Endothelial cell of umbilical vein (primary cell): Measurements from ENCODE around the gene ATP10A.

Experiments
- EZH2 ChIP-seq: IDR thresholded peaks from 2 replicates; pipeline ENCODE4 v1.6.1; 2012; ENCODE audit warnings: borderline replicate concordance, low read depth, mild to moderate bottlenecking, moderate library complexity, low read length, inconsistent platforms; ENCODE audit not compliant: severe bottlenecking
- GATA2 ChIP-seq: IDR thresholded peaks from 2 replicates; pipeline ENCODE4 v1.7.0; 2011; ENCODE audit warnings: low read depth, mild to moderate bottlenecking, moderate library complexity, mixed read lengths, low read length; ENCODE audit not compliant: insufficient read length, insufficient read depth
- JUN ChIP-seq: IDR thresholded peaks from 2 replicates; pipeline ENCODE4 v1.6.1; 2011; ENCODE audit warnings: borderline replicate concordance, low read depth; ENCODE audit not compliant: insufficient read length, insufficient read depth
- MYC ChIP-seq: IDR thresholded peaks from one replicate; pipeline ENCODE4 v1.6.1; 2011; ENCODE audit warnings: mild to moderate bottlenecking, low read depth, low read length
- POLR2A ChIP-seq: IDR thresholded peaks from 2 replicates; pipeline ENCODE4 v1.6.1; 2012; ENCODE audit warnings: low read depth, mild to moderate bottlenecking, control low read depth, low read length
- POLR2AphosphoS5 ChIP-seq: IDR thresholded peaks from 2 replicates; pipeline ENCODE4 v1.6.1; 2012; ENCODE audit warnings: low read depth, mild to moderate bottlenecking, control low read depth, low read length, moderate library complexity; ENCODE audit not compliant: insufficient read depth
- TF ChIP-seq, protein P1 (sequence below), 2 donors: IDR thresholded peaks; 1 replicate in 1 of 2; 2 replicates in 1 of 2; pipeline ENCODE4 v1.5.1; 2011; ENCODE audit warnings: low read length in 2 of 2, mild to moderate bottlenecking in 2 of 2, moderate library complexity in 2 of 2, control low read depth in 1 of 2, inconsistent platforms in 1 of 2, low read depth in 1 of 2; ENCODE audit not compliant: insufficient read depth in 1 of 2; ENCODE audit errors: extremely low read depth in 1 of 2
- TF ChIP-seq, protein P2 (sequence below): IDR thresholded peaks from 2 replicates; pipeline ENCODE4 v1.6.1; 2011; ENCODE audit not compliant: insufficient read depth, insufficient read length

DNA sequence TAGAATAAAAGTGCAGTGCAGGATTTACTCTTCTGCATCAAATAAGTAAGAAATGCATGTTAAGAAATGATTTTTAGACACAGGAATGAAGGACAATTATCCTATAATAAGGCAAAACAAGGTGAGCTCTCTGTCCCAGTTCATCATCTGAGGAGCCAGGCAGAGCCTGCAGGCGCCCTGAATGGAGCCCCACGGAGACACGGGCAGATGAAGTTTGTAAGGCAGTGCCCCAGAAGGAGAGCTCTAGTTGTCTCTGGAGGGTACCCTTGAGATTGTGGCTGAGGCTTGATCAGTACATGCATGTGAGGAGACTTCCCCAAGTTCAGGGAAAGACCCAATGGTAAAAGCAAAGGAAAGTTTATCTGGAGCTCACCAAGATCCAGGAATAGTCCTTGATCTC, 50.3 kb downstream of the ATP10A start:
- TF ChIP-seq, protein P1, sequence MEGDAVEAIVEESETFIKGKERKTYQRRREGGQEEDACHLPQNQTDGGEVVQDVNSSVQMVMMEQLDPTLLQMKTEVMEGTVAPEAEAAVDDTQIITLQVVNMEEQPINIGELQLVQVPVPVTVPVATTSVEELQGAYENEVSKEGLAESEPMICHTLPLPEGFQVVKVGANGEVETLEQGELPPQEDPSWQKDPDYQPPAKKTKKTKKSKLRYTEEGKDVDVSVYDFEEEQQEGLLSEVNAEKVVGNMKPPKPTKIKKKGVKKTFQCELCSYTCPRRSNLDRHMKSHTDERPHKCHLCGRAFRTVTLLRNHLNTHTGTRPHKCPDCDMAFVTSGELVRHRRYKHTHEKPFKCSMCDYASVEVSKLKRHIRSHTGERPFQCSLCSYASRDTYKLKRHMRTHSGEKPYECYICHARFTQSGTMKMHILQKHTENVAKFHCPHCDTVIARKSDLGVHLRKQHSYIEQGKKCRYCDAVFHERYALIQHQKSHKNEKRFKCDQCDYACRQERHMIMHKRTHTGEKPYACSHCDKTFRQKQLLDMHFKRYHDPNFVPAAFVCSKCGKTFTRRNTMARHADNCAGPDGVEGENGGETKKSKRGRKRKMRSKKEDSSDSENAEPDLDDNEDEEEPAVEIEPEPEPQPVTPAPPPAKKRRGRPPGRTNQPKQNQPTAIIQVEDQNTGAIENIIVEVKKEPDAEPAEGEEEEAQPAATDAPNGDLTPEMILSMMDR (IDR thresholded peaks at IDR 0.05; ENCODE audit: extremely low read depth in 1 of 2, insufficient read depth in 1 of 2, low read depth in 1 of 2, low read length in 2 of 2), result no peak
- no peak for TF ChIP-seq EZH2
- no peak for TF ChIP-seq POLR2A
- TF ChIP-seq JUN, result no peak
- no peak for TF ChIP-seq POLR2AphosphoS5
- TF ChIP-seq GATA2, result no peak
- TF ChIP-seq, protein P2, sequence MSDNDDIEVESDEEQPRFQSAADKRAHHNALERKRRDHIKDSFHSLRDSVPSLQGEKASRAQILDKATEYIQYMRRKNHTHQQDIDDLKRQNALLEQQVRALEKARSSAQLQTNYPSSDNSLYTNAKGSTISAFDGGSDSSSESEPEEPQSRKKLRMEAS, result no peak
- TF ChIP-seq MYC, result no peak
